CD4-positive, alpha-beta T cell (primary cell): ENCODE results near the gene CDH13. TPM values are rescaled to one million over a fixed set of nuclear protein-coding genes. Genes with fewer than 3 reads are reported as not detected.

Experiments
- ATAC-seq: fragments of 200-7000 bp; cut with Tn5 transposase; one replicate; pipeline ENCODE4 v1.10.0; 2022; ENCODE audit warnings: mild to moderate bottlenecking; ENCODE audit not compliant: poor library complexity
- CTCF ChIA-PET: fragments of 350-600 bp; sonication (Branson Sonifier 250); formaldehyde crosslinking; loops from one replicate; lab custom pipeline; 2021; ENCODE audit warnings: antibody characterized with exemption, inconsistent platforms; lab: Charles Lee
- POLR2A ChIA-PET: fragments of 350-600 bp; sonication (Branson Sonifier 250); formaldehyde crosslinking; loops from one replicate; lab custom pipeline; 2021; ENCODE audit warnings: antibody characterized with exemption, inconsistent platforms; lab: Charles Lee
- DNase-seq, 14 experiments: peaks; one replicate each; pipeline ENCODE4 v3.0.0-alpha.2; 2013 to 2020; ENCODE audit warnings: mixed read lengths in 2 of 14
- H3K27ac ChIP-seq, 2 donors: one replicate each; pipeline versions ENCODE4 v1.5.1 to v1.7.0; 2013; ENCODE audit warnings: low read length in 2 of 2, low read depth in 1 of 2, mild to moderate bottlenecking in 1 of 2
- H3K27me3 ChIP-seq, 2 experiments: 1 replicate in 1 of 2; 2 replicates in 1 of 2; pipeline versions ENCODE4 v1.6.1 to v1.7.0; 2013; ENCODE audit warnings: low read length in 2 of 2, control low read depth in 1 of 2, mild to moderate bottlenecking in 1 of 2, moderate library complexity in 1 of 2; ENCODE audit not compliant: insufficient read depth in 2 of 2, control insufficient read depth in 1 of 2
- H3K36me3 ChIP-seq: one replicate; pipeline ENCODE4 v1.6.1; 2013; ENCODE audit warnings: low read length, control low read depth; ENCODE audit not compliant: insufficient read depth
- H3K4me1 ChIP-seq: one replicate; pipeline ENCODE4 v1.6.1; 2013; ENCODE audit warnings: low read length, control low read depth; ENCODE audit not compliant: insufficient read depth
- H3K4me3 ChIP-seq: one replicate; pipeline ENCODE4 v1.5.1; 2013; ENCODE audit warnings: mild to moderate bottlenecking, low read length, moderate library complexity
- H3K9me3 ChIP-seq, 2 experiments: 1 replicate in 1 of 2; 2 replicates in 1 of 2; pipeline versions ENCODE4 v1.6.1 to v1.7.0; 2013; ENCODE audit warnings: low read length in 2 of 2, mild to moderate bottlenecking in 2 of 2, control low read depth in 1 of 2, moderate library complexity in 1 of 2; ENCODE audit not compliant: control insufficient read depth in 1 of 2, insufficient read depth in 1 of 2
- H3K27ac Mint-ChIP-seq: one replicate; pipeline ENCODE4 v1.8.0; 2020; ENCODE audit warnings: mixed read lengths
- H3K27me3 Mint-ChIP-seq: one replicate; pipeline ENCODE4 v1.8.0; 2021; ENCODE audit warnings: mixed read lengths
- H3K36me3 Mint-ChIP-seq: one replicate; pipeline ENCODE4 v1.8.0; 2021; ENCODE audit warnings: low read depth, mixed read lengths
- H3K4me1 Mint-ChIP-seq: one replicate; pipeline ENCODE4 v1.8.0; 2021; ENCODE audit warnings: low read depth, mixed read lengths
- H3K4me3 Mint-ChIP-seq: one replicate; pipeline ENCODE4 v1.8.0; 2020; ENCODE audit warnings: mild to moderate bottlenecking, mixed read lengths
- H3K9me3 Mint-ChIP-seq: one replicate; pipeline ENCODE4 v1.8.0; 2020; ENCODE audit warnings: mixed read lengths
- CTCF ChIP-seq: fragments of 200-600 bp; IDR thresholded peaks from one replicate; pipeline ENCODE4 v1.8.0; 2022; ENCODE audit warnings: antibody characterized with exemption, mild to moderate bottlenecking
- intact Hi-C, 2 experiments: fragments of 100-400 bp; cut with DNase I in 1 of 2; cut with micrococcal nuclease in 1 of 2; formaldehyde crosslinking; loops; one replicate each; pipeline versions ENCODE4 v1.15.1 to v1.9.0; 2023 to 2025; cut with DNase I, micrococcal nuclease
- total RNA-seq, 174 experiments: library from RNA in 2 of 174; stranded (reverse) in 2 of 174; gene quantifications; one replicate each; pipeline ENCODE4 v1.2.3 and lab custom pipeline; 2021 to 2026

Gene CDH13
- total RNA-seq, 2 experiments from 2014 or later = not detected

DNA sequence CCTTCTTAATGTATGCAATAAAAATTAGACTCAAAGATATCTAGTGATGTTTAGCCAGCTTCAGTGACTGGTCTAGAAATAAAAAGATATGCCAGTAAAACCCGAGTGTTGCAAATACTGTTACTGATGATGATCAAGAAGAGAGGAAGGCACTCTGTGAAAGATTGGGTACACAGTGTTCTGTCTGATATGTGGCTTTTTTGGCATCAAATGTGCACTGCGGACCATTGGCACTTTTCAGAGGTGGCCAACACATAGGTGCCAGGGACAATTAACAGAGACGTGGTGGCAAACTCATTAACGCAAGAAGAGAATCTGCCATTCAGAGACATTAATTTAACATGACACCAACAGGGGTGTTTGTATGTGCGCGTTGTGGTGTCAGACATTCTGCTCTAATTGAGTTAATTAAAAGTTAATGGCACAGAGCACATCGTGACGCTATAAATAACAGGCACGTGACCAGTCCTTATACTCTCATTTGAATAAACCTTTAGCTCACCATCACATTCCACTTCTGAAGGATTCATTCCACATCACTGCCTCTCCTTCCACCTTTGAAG, 631.7 kb downstream of the CDH13 start:
- Mint-ChIP-seq H3K4me3 (no peak overlapping the region), H3K27me3 (no peaks in the 10 kb centered on the region), H3K27ac (no peak overlapping the region), H3K36me3 (no peaks in the 10 kb centered on the region), H3K4me1 (no peaks in the 10 kb centered on the region), H3K9me3 (no peaks in the 10 kb centered on the region)
- DNase-seq = no peak
- ChIA-PET POLR2A (no interaction called here), CTCF (no interaction called here)
- Histone ChIP-seq H3K27ac (no peak overlapping the region), H3K9me3 (no peaks in the 10 kb centered on the region), H3K36me3 (no peaks in the 10 kb centered on the region), H3K4me1 (no peaks in the 10 kb centered on the region), H3K4me3 (no peak overlapping the region), H3K27me3 (no peaks in the 10 kb centered on the region)
- TF ChIP-seq CTCF = no peak
- intact Hi-C loops = no loop called here
- ATAC-seq = no peak

DNA sequence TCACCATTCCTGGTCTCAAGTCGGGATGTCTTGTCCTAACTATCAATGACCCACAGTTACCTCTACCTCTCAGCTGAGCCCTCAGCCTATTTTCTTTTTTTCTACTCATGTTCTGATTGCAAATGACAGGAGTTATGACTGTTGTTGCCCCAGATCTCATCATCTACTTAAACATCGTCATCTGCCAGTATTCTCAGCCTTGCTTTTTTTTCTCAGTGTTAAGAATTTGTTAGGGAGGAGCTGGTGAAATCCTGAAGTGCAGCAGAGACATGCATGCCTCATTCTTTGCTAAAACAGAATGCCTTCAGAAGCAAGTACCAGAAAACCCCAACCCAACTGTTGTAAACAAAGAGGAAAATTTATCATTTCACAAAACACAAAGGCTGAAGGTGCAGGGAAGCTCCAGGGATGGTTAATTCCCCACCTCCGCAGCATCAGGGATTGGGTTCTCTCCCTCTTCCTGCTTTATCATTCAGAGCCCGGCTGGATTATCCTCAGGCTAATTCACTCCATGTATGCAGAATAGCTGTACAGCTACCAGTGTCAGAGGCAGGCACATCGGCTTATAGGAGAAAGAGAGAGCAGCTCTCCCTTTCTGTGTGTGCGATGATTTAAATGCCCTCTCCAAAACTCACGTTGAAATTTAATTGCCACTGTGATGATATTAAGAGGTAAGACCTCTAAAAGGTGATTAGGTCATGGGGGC, 640.2 kb downstream of the CDH13 start:
- Histone ChIP-seq H3K9me3 (no peaks in the 10 kb centered on the region), H3K36me3 (no peaks in the 10 kb centered on the region), H3K4me1 (no peaks in the 10 kb centered on the region), H3K4me3 (no peak overlapping the region), H3K27ac (no peak overlapping the region), H3K27me3 (no peaks in the 10 kb centered on the region)
- ATAC-seq (no peak), DNase-seq (no peak)
- Mint-ChIP-seq H3K4me3 (no peak overlapping the region), H3K4me1 (no peaks in the 10 kb centered on the region), H3K36me3 (no peaks in the 10 kb centered on the region), H3K27ac (no peak overlapping the region), H3K9me3 (no peaks in the 10 kb centered on the region), H3K27me3 (peaks cover 9% of the 10 kb centered on the region)
- POLR2A ChIA-PET = no interaction called here
- CTCF ChIA-PET = no interaction called here
- intact Hi-C loops = no loop called here
- TF ChIP-seq CTCF = no peak

DNA sequence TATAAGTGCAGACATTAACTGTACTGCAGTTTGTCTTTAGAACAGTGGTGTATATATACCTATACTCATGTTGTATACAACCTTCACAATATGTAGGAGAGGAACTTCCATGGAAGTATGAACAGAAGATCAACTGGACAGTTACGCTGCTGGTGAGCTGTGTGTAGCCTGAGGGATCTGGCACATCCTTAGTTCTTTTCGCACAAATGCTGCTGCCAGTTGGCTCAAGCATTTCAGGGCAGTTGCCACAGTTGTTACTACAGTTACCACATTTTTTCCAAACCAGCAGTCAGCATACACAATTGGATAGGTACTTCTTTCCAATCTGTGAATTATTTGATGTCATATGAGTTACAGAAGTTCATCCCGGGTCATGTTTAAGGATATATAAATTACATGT, 641.4 kb downstream of the CDH13 start:
- H3K36me3 ChIP-seq = no peaks in the 10 kb centered on the region
- POLR2A ChIA-PET = no interaction called here
- intact Hi-C loops = no loop called here

More for the DNA sequence above, 641.4 kb downstream of the CDH13 start:
- H3K9me3 ChIP-seq = no peaks in the 10 kb centered on the region
- no peak overlapping the region for H3K4me3 Mint-ChIP-seq
- H3K4me3 ChIP-seq = no peak overlapping the region
- H3K27me3 Mint-ChIP-seq = peaks cover 9% of the 10 kb centered on the region
- ATAC-seq (no peak), DNase-seq (no peak)
- CTCF ChIA-PET = no interaction called here
- no peaks in the 10 kb centered on the region for H3K4me1 Mint-ChIP-seq
- no peak for TF ChIP-seq CTCF
- no peaks in the 10 kb centered on the region for H3K4me1 ChIP-seq
- no peak overlapping the region for H3K27ac ChIP-seq
- no peaks in the 10 kb centered on the region for H3K9me3 Mint-ChIP-seq
- no peaks in the 10 kb centered on the region for H3K36me3 Mint-ChIP-seq
- H3K27me3 ChIP-seq = no peaks in the 10 kb centered on the region
- H3K27ac Mint-ChIP-seq = no peak overlapping the region
